Heart right ventricle (tissue), 16 donors: Measurements from ENCODE around the gene TMPRSS11A. TPM values are rescaled to one million over a fixed set of nuclear protein-coding genes. Genes with fewer than 3 reads are reported as not detected.

ENCODE experiments used
- ATAC-seq, 8 donors: fragments of 200-7000 bp; cut with Tn5 transposase; one replicate each; pipeline ENCODE4 v1.9.1; 2020; ENCODE audit warnings: mild to moderate bottlenecking in 8 of 8, moderate library complexity in 8 of 8, moderate number of reproducible peaks in 1 of 8
- DNase-seq, 2 donors: peaks; one replicate each; pipeline ENCODE4 v3.0.0-alpha.2; 2020
- H3K27ac ChIP-seq, 10 donors: fragments of 200-600 bp; sonication (generic) in 2 of 10; one replicate each; pipeline versions ENCODE4 v1.5.0 to v1.8.0; 2020 to 2022; ENCODE audit warnings: mild to moderate bottlenecking in 3 of 10
- H3K27me3 ChIP-seq, 7 donors: fragments of 200-600 bp; one replicate each; pipeline ENCODE4 v1.8.0; 2021 to 2022; ENCODE audit warnings: mild to moderate bottlenecking in 2 of 7
- H3K36me3 ChIP-seq, 9 donors: fragments of 200-600 bp; sonication (generic) in 1 of 9; one replicate each; pipeline versions ENCODE4 v1.5.0 to v1.8.0; 2020 to 2022; ENCODE audit warnings: mild to moderate bottlenecking in 2 of 9
- H3K4me1 ChIP-seq, 9 donors: fragments of 200-600 bp; sonication (generic) in 1 of 9; one replicate each; pipeline versions ENCODE4 v1.5.0 to v1.8.0; 2020 to 2022; ENCODE audit warnings: mild to moderate bottlenecking in 4 of 9
- H3K4me3 ChIP-seq, 10 donors: fragments of 200-600 bp; sonication (generic) in 2 of 10; one replicate each; pipeline versions ENCODE4 v1.5.0 to v1.8.0; 2020 to 2022; ENCODE audit warnings: mild to moderate bottlenecking in 7 of 10, moderate library complexity in 2 of 10
- H3K9me3 ChIP-seq, 11 donors: fragments of 200-600 bp in 10 of 11; sonication (generic) in 2 of 11; one replicate each; pipeline versions ENCODE4 v1.5.0 to v1.8.0; 2013 to 2022; ENCODE audit warnings: mild to moderate bottlenecking in 2 of 11, control low read depth in 1 of 11, moderate library complexity in 1 of 11
- WGBS, 2 donors: extraction: QIAGEN DNeasy Blood & Tissue Kit; methylation state at CpG; one replicate each; pipeline ENCODE4 v1.1.7; 2013; ENCODE audit warnings: inconsistent platforms in 1 of 2; 5-methylcytosine and 5-hydroxymethylcytosine counted together
- intact Hi-C, 10 donors: fragments of 100-400 bp; cut with DNase I; formaldehyde crosslinking; loops; one replicate each; pipeline versions ENCODE4 v1.11.1 to v1.14.2; 2022
- polyA plus RNA-seq, 2 donors: library from polyadenylated mRNA; stranded (reverse); fragments of 200-250 nt; gene quantifications; one replicate each; pipeline ENCODE4 v1.2.3, GENCODE V29; 2013
- total RNA-seq, 10 donors: library from RNA; stranded (reverse); fragmentation: NEBNext Ultra II Directional in 3 of 10; extraction: Animal tissue kit (Norgen Biotek cat#: 25700) in 3 of 10; gene quantifications; one replicate each; pipeline versions ENCODE4 v1.2.1 to v1.2.4, GENCODE V29; 2021 to 2023
- TF ChIP-seq, protein P1 (sequence below), 9 donors: fragments of 200-600 bp; sonication (generic) in 2 of 9; IDR thresholded peaks; one replicate each; pipeline versions ENCODE4 v1.5.0 to v1.8.0; 2021 to 2022; ENCODE audit warnings: antibody characterized with exemption in 9 of 9, mild to moderate bottlenecking in 5 of 9, moderate library complexity in 1 of 9
- donor health status: Arrhythmogenic right ventricular cardiomyopathy.
- donor health status: ischemic (EF 13 %, LVEDD 7.1; RV severe dilation, severe dysfunction).
- donor health status: healthy with polysubstance abuse.
- donor health status: DM: no; HTN: yes; CAD: no.
- donor health status: DM: no; HTN: no; CAD: no.
- donor health status: ischemic (EF 25% LVEDD 6.9; RV normal size, moderate dysfunction).
- donor health status: ischemic (EF 25% LVEDD 5.7; RV mildly dilated, moderate dysfunction).
- donor health status: healthy.
- donor health status: DM: yes; HTN: yes; CAD: no.
- donor health status: Ischemic cardiomyopathy.
- donor health status: ischemic (EF 35%, LVEDD 5.7; RV mildly dilated, moderate dysfunction).
- donor health status: nonischemic (EF 11% LVEDD 7.7; RV severe dilation, severe dysfunction).
- donor health status: DM: yes; HTN: yes; CAD: no.
- donor health status: PGD.
- donor health status: ischemic (EF 29% LVEDD 5.4; RV normal size, mild dysfunction).
- donor health status: nonischemic (EF 23%, LVEDD 6.1; RV moderate dilation, normal function).

TMPRSS11A gene
- total and polyA plus RNA-seq, 12 donors, result 0.01 TPM; not detected in 11

DNA sequence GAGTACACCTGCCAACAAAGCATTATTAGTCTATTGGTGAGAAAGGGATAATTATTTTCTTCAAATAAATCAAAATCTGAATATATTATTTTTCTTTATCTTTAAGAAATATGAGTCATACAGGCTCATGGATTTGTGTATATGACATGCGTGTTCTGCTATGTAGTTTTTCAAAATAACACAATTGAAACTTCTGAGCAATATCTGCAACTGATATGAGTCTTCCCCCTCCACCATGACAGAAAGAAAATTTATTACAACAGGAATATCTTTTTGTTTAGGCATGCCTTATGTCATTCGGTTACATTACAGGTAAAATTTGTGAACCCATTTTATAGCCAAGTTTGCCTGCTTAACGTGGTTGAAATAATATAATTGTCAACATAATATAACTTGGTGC lies 32.0 kb downstream of the TMPRSS11A start:
- TF ChIP-seq, protein P1, sequence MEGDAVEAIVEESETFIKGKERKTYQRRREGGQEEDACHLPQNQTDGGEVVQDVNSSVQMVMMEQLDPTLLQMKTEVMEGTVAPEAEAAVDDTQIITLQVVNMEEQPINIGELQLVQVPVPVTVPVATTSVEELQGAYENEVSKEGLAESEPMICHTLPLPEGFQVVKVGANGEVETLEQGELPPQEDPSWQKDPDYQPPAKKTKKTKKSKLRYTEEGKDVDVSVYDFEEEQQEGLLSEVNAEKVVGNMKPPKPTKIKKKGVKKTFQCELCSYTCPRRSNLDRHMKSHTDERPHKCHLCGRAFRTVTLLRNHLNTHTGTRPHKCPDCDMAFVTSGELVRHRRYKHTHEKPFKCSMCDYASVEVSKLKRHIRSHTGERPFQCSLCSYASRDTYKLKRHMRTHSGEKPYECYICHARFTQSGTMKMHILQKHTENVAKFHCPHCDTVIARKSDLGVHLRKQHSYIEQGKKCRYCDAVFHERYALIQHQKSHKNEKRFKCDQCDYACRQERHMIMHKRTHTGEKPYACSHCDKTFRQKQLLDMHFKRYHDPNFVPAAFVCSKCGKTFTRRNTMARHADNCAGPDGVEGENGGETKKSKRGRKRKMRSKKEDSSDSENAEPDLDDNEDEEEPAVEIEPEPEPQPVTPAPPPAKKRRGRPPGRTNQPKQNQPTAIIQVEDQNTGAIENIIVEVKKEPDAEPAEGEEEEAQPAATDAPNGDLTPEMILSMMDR (IDR thresholded peaks at IDR 0.05), result no peak
- Histone ChIP-seq H3K9me3 (no peaks in the 10 kb centered on the region), H3K4me3 (no peak overlapping the region), H3K27ac (no peak overlapping the region), H3K27me3 (no peaks in the 10 kb centered on the region), H3K4me1 (no peaks in the 10 kb centered on the region), H3K36me3 (no peaks in the 10 kb centered on the region)
- DNase-seq (no peak), ATAC-seq (no peak)
- 90 to 93% methylated on average over 3 of the region's 3 CpGs for WGBS, 2 donors
- intact Hi-C loops, result no loop called here

DNA sequence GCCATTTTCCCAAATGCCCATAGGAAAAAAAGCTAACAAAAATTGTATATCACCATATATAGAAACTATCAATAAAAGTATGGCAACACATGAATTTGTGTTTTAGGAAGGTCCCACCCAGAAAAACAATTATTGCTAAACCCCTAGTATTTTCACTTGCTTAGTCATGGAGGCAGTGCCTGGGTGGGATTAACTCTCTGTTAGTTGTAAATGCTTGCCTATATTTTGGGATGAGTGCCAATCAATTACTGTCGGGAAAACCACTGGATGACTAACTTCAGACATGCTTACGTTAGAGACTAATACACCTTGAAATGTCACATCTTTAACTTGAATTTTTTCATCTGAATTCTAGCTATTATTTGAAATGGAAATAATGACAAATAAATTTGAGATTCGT lies 33.9 kb downstream of the TMPRSS11A start:
- TF ChIP-seq, protein P1 (IDR thresholded peaks at IDR 0.05), result no peak
- H3K9me3 ChIP-seq, result peaks cover 0 to 7% (median 0%) of the 10 kb centered on the region in 11 donors
- H3K4me3 ChIP-seq, result no peak overlapping the region
- 70 to 72% methylated on average over 3 of the region's 3 CpGs for WGBS, 2 donors
- ATAC-seq (no peak), DNase-seq (no peak)
- no peaks in the 10 kb centered on the region for H3K27me3 ChIP-seq
- intact Hi-C loops, result no loop called here
- no peaks in the 10 kb centered on the region for H3K36me3 ChIP-seq
- no peak overlapping the region for H3K27ac ChIP-seq
- H3K4me1 ChIP-seq, result no peaks in the 10 kb centered on the region

DNA sequence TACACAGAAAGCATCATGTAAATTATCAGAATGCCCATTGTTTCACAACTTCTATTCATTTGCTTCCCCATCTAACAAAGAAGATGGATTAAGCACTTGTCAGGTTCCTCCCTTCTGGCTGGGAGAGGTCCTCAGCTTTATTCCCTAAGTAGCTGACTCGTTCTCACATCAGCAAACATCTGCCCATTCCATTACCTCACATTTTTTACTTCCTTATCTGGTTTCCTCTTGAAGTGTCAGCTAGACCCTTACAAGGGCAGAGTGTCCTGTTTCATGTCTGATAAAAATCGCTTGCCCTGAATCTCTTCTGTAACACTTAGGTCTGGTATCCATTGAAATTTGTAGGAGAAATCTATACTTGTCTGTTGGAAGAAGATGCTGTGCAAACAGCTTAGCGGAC lies 34.7 kb downstream of the TMPRSS11A start:
- intact Hi-C loops, result no loop called here
- peaks cover 0 to 8% (median 0%) of the 10 kb centered on the region in 11 donors for H3K9me3 ChIP-seq
- H3K4me3 ChIP-seq, result no peak overlapping the region
- H3K27me3 ChIP-seq, result no peaks in the 10 kb centered on the region
- DNase-seq (no peak), ATAC-seq (no peak)
- H3K36me3 ChIP-seq, result no peaks in the 10 kb centered on the region
- H3K27ac ChIP-seq, result no peak overlapping the region
- TF ChIP-seq, protein P1 (IDR thresholded peaks at IDR 0.05), result no peak
- H3K4me1 ChIP-seq, result no peaks in the 10 kb centered on the region
- 22 to 26% methylated on average over 3 of the region's 3 CpGs for WGBS, 2 donors

DNA sequence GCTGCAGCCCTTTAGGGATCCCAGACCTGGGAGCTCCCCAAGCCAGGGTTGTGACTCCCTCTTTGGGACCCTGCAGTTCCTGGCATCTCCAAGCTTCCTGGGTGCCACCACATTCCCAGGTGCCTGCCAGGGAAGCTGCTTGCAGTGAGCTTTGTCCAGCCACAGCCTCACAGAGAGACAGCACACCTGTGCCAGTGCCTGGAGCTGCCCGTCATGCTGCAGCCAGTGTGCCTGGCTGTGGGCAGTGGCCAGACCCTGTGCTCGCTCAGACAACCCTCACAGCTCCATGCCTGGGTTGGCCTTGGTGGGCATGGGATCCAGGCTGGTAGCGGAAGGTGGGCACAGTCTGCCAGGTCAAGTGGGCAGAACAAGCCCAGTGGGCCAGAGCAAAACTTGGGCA lies 36.0 kb downstream of the TMPRSS11A start:
- H3K4me3 ChIP-seq, result no peak overlapping the region
- 94 to 95% methylated on average over 3 of the region's 3 CpGs for WGBS, 2 donors
- intact Hi-C loops, result no loop called here
- H3K27me3 ChIP-seq, result no peaks in the 10 kb centered on the region
- TF ChIP-seq, protein P1 (IDR thresholded peaks at IDR 0.05), result no peak
- no peak for ATAC-seq
- peaks cover 0 to 8% (median 0%) of the 10 kb centered on the region in 11 donors for H3K9me3 ChIP-seq
- H3K27ac ChIP-seq, result no peak overlapping the region
- no peak for DNase-seq
- H3K36me3 ChIP-seq, result no peaks in the 10 kb centered on the region
- no peaks in the 10 kb centered on the region for H3K4me1 ChIP-seq
